ENCODE measurements around the gene FRMPD4. TPM values are rescaled to one million over a fixed set of nuclear protein-coding genes. Genes with fewer than 3 reads are reported as not detected.

Gene FRMPD4
- total RNA-seq, 1 donor = 3.9 TPM

DNA sequence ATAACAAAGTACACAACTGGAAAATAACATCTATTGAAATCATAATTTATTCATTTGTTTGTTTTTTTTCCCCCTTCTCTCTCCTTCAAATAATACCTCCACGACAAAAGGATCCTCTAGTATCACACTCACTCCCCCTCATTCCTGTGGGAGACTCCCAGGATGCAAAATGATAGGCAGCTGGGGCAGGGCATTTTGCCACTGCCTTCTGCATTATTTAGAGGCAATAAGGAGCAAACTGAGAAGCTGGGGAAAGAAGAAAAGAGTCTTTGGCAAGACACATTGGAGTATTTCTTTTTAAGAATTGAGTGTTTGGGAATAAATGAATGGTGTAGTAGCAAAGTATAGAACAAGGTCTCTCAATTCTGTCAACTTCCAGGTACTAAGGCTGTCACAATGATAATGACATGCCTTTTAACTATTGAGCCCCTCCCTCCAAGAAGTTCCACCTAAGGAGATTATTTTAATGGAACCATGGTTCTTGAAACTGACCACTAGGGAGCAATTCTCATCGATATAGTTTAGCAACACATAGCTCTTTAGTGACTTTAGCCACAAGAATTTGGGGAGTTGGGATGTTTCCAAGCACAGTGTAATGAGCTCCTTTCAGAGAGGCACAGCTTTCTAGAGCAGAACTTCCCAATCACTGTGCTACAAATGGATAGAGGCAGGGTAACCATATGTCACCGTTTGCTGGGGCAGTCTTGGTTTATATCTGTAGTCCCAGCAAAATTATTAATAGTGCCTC lies 303.3 kb downstream of the FRMPD4 start:
- H3K4me3 ChIP-seq (ENCODE audit: low read depth, low read length) = no peak overlapping the region
- DNase-seq (ENCODE audit: low read depth) = peak; percentile 81
- TF ChIP-seq, protein P1, sequence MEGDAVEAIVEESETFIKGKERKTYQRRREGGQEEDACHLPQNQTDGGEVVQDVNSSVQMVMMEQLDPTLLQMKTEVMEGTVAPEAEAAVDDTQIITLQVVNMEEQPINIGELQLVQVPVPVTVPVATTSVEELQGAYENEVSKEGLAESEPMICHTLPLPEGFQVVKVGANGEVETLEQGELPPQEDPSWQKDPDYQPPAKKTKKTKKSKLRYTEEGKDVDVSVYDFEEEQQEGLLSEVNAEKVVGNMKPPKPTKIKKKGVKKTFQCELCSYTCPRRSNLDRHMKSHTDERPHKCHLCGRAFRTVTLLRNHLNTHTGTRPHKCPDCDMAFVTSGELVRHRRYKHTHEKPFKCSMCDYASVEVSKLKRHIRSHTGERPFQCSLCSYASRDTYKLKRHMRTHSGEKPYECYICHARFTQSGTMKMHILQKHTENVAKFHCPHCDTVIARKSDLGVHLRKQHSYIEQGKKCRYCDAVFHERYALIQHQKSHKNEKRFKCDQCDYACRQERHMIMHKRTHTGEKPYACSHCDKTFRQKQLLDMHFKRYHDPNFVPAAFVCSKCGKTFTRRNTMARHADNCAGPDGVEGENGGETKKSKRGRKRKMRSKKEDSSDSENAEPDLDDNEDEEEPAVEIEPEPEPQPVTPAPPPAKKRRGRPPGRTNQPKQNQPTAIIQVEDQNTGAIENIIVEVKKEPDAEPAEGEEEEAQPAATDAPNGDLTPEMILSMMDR (IDR thresholded peaks at IDR 0.05; ENCODE audit: insufficient read depth, low read depth, low read length) = peak; percentile 25

DNA sequence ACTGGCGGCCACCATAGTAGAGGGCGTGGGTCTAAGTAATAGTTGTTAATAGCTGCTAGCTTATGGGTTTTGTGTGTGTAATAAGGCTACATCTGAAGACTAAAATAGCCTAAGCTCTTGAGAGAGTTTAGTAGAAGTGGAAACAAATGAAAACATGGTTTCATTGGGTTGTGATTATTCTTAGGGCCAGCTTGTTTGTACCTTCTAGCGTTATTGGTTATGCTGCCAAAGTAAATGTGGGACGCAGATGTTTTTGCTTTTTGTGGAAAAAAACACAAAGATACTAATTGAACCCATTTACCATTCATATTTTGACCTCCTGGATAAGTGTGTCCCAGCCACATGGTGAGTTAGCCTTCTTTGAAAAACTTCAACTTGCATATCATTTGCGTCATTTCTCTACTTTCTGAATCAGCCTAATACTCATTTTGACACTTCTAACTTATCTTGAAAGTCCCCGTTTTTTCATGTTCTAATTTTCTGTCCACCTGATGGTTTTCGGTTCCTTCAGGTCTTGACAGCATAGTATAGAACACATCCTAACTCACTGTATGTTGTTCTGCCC lies 305.3 kb downstream of the FRMPD4 start:
- peak; percentile 21 for DNase-seq (ENCODE audit: low read depth)
- TF ChIP-seq, protein P1 (IDR thresholded peaks at IDR 0.05; ENCODE audit: insufficient read depth, low read depth, low read length) = no peak

DNA sequence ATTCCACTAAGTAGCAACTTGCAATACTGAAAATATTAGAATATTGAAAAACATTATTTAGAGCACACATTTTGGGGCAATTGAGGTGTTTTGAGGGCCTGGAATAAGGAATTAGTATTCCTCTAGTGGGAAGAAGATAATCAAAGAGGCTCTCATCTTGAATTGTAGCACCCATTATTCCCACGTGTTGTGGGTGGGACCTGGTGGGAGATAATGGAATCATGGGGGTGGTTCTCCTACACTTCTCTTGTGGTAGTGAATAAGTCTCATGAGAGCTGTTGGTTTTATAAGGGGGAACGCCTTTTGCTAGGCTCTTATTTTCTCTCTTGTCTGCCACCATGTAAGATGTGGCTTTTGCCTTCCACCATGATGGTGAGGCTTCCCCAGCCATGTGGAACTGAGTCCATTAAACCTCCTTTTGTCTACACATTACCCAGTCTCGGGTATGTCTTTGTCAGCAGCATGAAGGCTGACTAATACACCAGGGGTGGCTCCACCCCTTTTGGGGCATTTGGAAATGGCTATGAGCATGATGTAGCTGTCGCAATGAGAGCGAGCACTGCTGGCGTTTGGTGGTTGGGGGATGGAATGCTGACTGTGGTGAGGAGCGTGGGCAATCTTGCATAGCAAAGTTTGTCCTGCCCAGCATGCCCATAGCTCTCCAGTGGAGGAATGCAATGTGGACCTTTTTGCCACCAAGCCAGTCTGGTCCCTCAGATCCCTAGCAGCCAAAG lies 308.2 kb downstream of the FRMPD4 start:
- TF ChIP-seq, protein P1 (IDR thresholded peaks at IDR 0.05; ENCODE audit: insufficient read depth, low read depth, low read length) = no peak
- peak; percentile 58 for DNase-seq (ENCODE audit: low read depth)
- no peak overlapping the region for H3K4me3 ChIP-seq (ENCODE audit: low read depth, low read length)

More for the DNA sequence above, 305.3 kb downstream of the FRMPD4 start:
- H3K4me3 ChIP-seq (ENCODE audit: low read depth, low read length) = no peak overlapping the region

DNA sequence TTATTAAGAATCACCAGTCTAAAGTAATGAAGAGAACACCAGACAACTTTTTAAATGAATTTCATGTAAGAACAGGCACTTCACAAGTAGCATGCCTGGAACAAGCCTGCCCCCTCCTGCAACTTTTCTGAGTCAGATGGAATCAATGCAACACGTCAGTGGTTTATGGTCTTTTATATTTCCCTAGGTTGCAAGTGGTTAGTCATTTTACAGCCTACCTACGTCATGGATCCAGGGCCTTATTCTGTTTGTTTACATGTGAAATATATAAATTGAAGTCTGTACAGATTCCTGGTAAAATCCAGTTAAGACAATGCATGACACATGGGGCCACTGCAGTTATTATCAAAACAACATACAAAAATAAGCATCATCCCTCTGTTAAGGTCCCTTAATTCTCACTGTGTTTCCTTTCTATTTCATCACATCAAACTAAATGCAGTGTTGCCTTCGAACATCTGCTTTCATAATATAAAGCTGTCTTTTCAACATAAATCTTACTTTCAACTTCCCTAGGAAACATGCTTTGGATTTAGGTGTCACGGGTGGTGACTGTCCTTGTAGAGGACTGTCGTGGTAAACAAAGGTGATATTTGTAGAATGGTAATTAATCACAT lies 309.3 kb downstream of the FRMPD4 start:
- peak; percentile 93 for DNase-seq (ENCODE audit: low read depth)
- no peak overlapping the region for H3K4me3 ChIP-seq (ENCODE audit: low read depth, low read length)
- TF ChIP-seq, protein P1 (IDR thresholded peaks at IDR 0.05; ENCODE audit: insufficient read depth, low read depth, low read length) = peak; percentile 35

DNA sequence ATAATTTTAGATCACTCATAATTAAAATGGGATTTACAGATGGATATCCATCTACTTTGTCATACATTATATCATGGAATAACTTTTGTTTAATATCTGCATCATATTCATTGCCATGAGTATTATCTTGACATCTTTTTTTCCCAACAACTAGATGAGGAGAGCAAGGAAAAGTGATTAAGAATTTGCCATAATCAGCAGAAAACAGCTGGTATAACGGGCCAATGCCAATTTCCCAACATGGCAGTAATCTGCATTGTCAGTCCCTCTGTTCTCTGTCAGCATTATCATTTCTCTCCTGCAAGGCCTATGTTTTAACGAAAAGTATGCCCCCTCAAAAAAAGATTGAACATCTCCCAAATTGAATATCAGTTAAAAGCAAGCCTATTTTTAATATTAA lies 314.0 kb downstream of the FRMPD4 start:
- DNase-seq (ENCODE audit: low read depth) = no peak
- TF ChIP-seq, protein P1 (IDR thresholded peaks at IDR 0.05; ENCODE audit: insufficient read depth, low read depth, low read length) = no peak
- no peak overlapping the region for H3K4me3 ChIP-seq (ENCODE audit: low read depth, low read length)

DNA sequence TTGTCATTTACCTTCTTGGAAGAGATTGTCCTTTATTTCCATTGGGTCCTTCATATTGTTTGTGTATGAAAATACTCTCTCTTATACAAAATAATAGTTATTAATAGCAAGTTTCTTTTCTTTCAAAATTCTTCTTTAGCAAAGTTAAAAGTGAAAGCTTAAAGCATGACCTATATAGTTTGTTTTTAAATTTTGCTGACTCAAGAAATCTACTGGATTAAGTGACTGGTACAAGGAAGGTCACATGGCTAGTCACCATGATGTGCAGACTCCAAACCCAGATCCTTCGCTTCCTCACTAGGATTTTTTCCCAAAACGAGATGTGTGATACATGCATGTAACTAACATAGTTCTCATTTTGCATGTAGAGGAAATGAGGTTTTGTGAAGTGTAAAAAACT lies 322.7 kb downstream of the FRMPD4 start:
- no peak for DNase-seq (ENCODE audit: low read depth)
- no peak overlapping the region for H3K4me3 ChIP-seq (ENCODE audit: low read depth, low read length)
- TF ChIP-seq, protein P1 (IDR thresholded peaks at IDR 0.05; ENCODE audit: insufficient read depth, low read depth, low read length) = no peak

Measured in fibroblast of villous mesenchyme (primary cell).